Adrenal gland (tissue), 5 donors: ENCODE results near the gene RAD9B.

Experiments used
- POLR2A ChIP-seq, 2 donors: fragments of 450-650 bp; IDR thresholded peaks; one replicate each; pipeline ENCODE4 v1.6.1; 2017; ENCODE audit warnings: antibody characterized with exemption in 2 of 2, mild to moderate bottlenecking in 2 of 2, moderate library complexity in 1 of 2
- TF ChIP-seq, protein P1 (sequence below), 6 experiments: fragments of 450-650 bp in 4 of 6; fragments of 200-600 bp in 2 of 6; sonication (generic) in 1 of 6; IDR thresholded peaks; 1 replicate in 5 of 6; 2 replicates in 1 of 6; pipeline versions ENCODE4 v1.5.1 to v1.8.0; 2016 to 2021; ENCODE audit warnings: antibody characterized with exemption in 6 of 6, mild to moderate bottlenecking in 2 of 6, moderate library complexity in 1 of 6
- donor health status: DM: no; HTN: no; CAD: no.

DNA sequence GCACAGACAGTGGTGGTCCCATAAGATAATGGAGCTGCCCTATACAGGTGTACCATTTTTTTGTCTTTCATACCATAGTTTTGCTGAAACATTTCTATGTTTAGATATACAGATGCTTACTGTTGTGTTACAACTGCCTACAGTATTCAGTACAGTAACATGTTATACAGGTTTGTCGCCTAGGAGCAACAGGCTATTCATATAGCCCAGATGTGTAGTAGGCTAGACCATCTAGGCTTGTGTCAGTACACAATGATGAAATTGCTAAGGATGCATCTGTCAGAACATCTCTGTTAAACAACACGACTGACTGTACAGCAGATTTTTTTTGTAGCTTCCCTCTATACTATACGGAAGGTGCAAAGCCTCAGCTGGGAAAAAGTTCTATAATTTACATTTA, 30.5 kb downstream of the RAD9B start:
- TF ChIP-seq POLR2A (IDR thresholded peaks at IDR 0.05), result no peak
- TF ChIP-seq, protein P1, sequence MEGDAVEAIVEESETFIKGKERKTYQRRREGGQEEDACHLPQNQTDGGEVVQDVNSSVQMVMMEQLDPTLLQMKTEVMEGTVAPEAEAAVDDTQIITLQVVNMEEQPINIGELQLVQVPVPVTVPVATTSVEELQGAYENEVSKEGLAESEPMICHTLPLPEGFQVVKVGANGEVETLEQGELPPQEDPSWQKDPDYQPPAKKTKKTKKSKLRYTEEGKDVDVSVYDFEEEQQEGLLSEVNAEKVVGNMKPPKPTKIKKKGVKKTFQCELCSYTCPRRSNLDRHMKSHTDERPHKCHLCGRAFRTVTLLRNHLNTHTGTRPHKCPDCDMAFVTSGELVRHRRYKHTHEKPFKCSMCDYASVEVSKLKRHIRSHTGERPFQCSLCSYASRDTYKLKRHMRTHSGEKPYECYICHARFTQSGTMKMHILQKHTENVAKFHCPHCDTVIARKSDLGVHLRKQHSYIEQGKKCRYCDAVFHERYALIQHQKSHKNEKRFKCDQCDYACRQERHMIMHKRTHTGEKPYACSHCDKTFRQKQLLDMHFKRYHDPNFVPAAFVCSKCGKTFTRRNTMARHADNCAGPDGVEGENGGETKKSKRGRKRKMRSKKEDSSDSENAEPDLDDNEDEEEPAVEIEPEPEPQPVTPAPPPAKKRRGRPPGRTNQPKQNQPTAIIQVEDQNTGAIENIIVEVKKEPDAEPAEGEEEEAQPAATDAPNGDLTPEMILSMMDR (IDR thresholded peaks at IDR 0.05), result no peak
